SK-N-SH (cell line): ENCODE measurements around the gene ACTN4. TPM values are rescaled to one million over a fixed set of nuclear protein-coding genes. Genes with fewer than 3 reads are reported as not detected.
A peak's percentile ranks its signal among the peaks of the same experiment; 100 is the strongest.

Experiments
- CHD2 ChIP-seq: fragments of 150-350 bp; IDR thresholded peaks from 2 replicates; pipeline ENCODE4 v1.6.1; 2018; ENCODE audit warnings: low read length; ENCODE audit not compliant: partially characterized antibody
- CTCF ChIP-seq: fragments of 200-600 bp; sonication (generic); IDR thresholded peaks from 2 replicates; pipeline ENCODE4 v1.6.1; 2017; ENCODE audit warnings: antibody characterized with exemption, mild to moderate bottlenecking, moderate library complexity
- FOSL2 ChIP-seq: IDR thresholded peaks from 2 replicates; pipeline ENCODE4 v1.4.0; 2012; ENCODE audit warnings: low read depth, mild to moderate bottlenecking, moderate library complexity, borderline replicate concordance
- FOXJ3 ChIP-seq: sonication (generic); formaldehyde crosslinking; IDR thresholded peaks from 2 replicates; pipeline ENCODE4 v1.5.1; 2020; ENCODE audit warnings: mild to moderate bottlenecking, missing genetic modification reagents
- FOXM1 ChIP-seq: IDR thresholded peaks from 2 replicates; pipeline ENCODE4 v1.4.0; 2012; ENCODE audit warnings: low read depth, mild to moderate bottlenecking
- GABPA ChIP-seq: IDR thresholded peaks from 2 replicates; pipeline ENCODE4 v1.4.0; 2012; ENCODE audit warnings: low read depth, mild to moderate bottlenecking
- GATA2 ChIP-seq: sonication (generic); formaldehyde crosslinking; IDR thresholded peaks from 2 replicates; pipeline ENCODE4 v1.5.0; 2020; ENCODE audit warnings: mild to moderate bottlenecking, missing genetic modification reagents
- JUND ChIP-seq: IDR thresholded peaks from 2 replicates; pipeline ENCODE4 v1.4.0; 2012
- MXI1 ChIP-seq: IDR thresholded peaks from 2 replicates; pipeline ENCODE4 v1.6.1; 2012; ENCODE audit warnings: mild to moderate bottlenecking, low read depth, low read length, improper control_type of control experiment
- PBX3 ChIP-seq: IDR thresholded peaks from 2 replicates; pipeline ENCODE4; 2012
- POLR2AphosphoS5 ChIP-seq: IDR thresholded peaks from 2 replicates; pipeline ENCODE4 v1.6.1; 2012; ENCODE audit warnings: low read depth, low read length
- RAD21 ChIP-seq: IDR thresholded peaks from 2 replicates; pipeline ENCODE4 v1.6.1; 2012; ENCODE audit warnings: mild to moderate bottlenecking, low read length
- RCOR1 ChIP-seq: fragments of 150-350 bp; IDR thresholded peaks from 2 replicates; pipeline ENCODE4 v1.6.1; 2017; ENCODE audit warnings: antibody characterized with exemption, low read length
- SMC3 ChIP-seq: IDR thresholded peaks from 2 replicates; pipeline ENCODE4 v1.6.1; 2012; ENCODE audit warnings: low read depth, low read length, improper control_type of control experiment
- TAF1 ChIP-seq: IDR thresholded peaks from 2 replicates; pipeline ENCODE4 v1.6.1; 2012; ENCODE audit warnings: low read depth, mild to moderate bottlenecking, low read length, moderate library complexity, borderline replicate concordance
- YY1 ChIP-seq: IDR thresholded peaks from 2 replicates; pipeline ENCODE4 v1.4.0; 2012; ENCODE audit warnings: low read depth, mild to moderate bottlenecking
- ZBTB33 ChIP-seq: IDR thresholded peaks from 2 replicates; pipeline ENCODE4 v1.4.0; 2012; ENCODE audit warnings: low read depth, borderline replicate concordance
- polyA plus RNA-seq, 3 experiments: library from polyadenylated mRNA; depleted of rRNA; stranded (reverse); fragments of >200 nt; gene quantifications; 2 replicates each; pipeline ENCODE4 v1.2.3, GENCODE V29; 2012

The ACTN4 gene
- polyA plus RNA-seq, 1 of the 3 experiments (the other 2 are of a cell fraction): 598 TPM

GRCh38 chr19:38683393-38684077 lies 36.1 kb downstream of the ACTN4 start (continued):
- TF ChIP-seq YY1 (0 out of 2 replicates have a peak, but pooled peaks have one; percentile 14), PBX3 (peak; percentile 51), RCOR1 (no peak), ZBTB33 (peak; percentile 57; the same call in 1 of the 2 replicates), JUND (peak; percentile 91), RAD21 (no peak), SMC3 (no peak), CTCF (no peak), MXI1 (no peak), TAF1 (no peak; the same call in 1 of the 2 replicates), POLR2AphosphoS5 (peak; percentile 42; the same call in 1 of the 2 replicates), GABPA (no peak), GATA2 (no peak), CHD2 (no peak), FOXM1 (peak; percentile 53; the same call in 1 of the 2 replicates), FOXJ3 (no peak), FOSL2 (peak; percentile 94)
